Measurements from ENCODE around the gene ZNF213.
A peak's percentile ranks its signal among the peaks of the same experiment; 100 is the strongest.

The ZNF213 gene

GRCh38 chr16:3129137-3130131, 5.4 kb upstream of the ZNF213 start:
- TF ChIP-seq, protein P1, sequence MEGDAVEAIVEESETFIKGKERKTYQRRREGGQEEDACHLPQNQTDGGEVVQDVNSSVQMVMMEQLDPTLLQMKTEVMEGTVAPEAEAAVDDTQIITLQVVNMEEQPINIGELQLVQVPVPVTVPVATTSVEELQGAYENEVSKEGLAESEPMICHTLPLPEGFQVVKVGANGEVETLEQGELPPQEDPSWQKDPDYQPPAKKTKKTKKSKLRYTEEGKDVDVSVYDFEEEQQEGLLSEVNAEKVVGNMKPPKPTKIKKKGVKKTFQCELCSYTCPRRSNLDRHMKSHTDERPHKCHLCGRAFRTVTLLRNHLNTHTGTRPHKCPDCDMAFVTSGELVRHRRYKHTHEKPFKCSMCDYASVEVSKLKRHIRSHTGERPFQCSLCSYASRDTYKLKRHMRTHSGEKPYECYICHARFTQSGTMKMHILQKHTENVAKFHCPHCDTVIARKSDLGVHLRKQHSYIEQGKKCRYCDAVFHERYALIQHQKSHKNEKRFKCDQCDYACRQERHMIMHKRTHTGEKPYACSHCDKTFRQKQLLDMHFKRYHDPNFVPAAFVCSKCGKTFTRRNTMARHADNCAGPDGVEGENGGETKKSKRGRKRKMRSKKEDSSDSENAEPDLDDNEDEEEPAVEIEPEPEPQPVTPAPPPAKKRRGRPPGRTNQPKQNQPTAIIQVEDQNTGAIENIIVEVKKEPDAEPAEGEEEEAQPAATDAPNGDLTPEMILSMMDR (IDR thresholded peaks at IDR 0.05; ENCODE audit: borderline replicate concordance, control extremely low read depth, extremely low read depth, insufficient read depth, missing control alignments): peak; percentile 76
- DNase-seq (ENCODE audit: low spot score): peak; percentile 74
- in situ Hi-C loops (cut with MboI; ENCODE audit: low sequenced_read_pairs, unreplicated experiment): loop anchor here (10.0 kb wide), 1 partner anchor 65 kb away; the partner anchor contains the start of gene IL32

DNA sequence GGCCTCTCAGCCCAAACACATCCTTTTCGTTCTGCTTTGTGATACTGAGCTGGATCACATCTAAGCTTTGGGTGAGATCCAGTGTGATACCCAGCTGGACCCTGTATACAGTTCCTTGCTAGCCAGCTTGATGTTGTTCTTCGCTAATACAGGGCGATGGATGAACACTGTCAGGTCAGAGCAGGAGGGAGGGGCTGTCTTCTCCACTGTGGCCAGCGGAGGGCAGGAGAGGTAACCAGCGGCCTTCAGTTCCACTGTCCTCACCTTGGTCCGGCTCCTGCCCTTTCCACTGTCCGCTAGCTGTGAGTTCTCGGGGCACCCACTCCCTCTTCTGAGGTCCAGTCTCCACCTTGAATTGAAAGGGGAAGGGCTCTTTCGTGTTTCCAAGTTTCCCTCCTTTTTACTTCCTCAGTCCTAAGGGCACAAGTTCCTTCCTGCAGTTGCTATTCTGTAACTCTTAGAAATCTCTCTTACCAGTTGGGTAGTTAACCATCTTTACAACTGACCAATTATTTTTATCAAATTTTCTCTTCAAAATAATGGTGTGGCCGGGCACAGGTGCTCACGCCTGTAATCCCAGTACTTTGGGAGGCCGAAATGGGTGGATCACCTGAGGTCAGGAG, 3.0 kb upstream of the ZNF213 start:
- no peak for DNase-seq (ENCODE audit: low spot score)
- TF ChIP-seq, protein P1 (IDR thresholded peaks at IDR 0.05; ENCODE audit: borderline replicate concordance, control extremely low read depth, extremely low read depth, insufficient read depth, missing control alignments): peak; percentile 69
- in situ Hi-C loops (cut with MboI; ENCODE audit: low sequenced_read_pairs, unreplicated experiment): no loop called here

- TF ChIP-seq, protein P1 (IDR thresholded peaks at IDR 0.05; ENCODE audit: borderline replicate concordance, control extremely low read depth, extremely low read depth, insufficient read depth, missing control alignments): no peak
- DNase-seq (ENCODE audit: low spot score): no peak
- in situ Hi-C loops (cut with MboI; ENCODE audit: low sequenced_read_pairs, unreplicated experiment): no loop called here
Observed at GRCh38 chr16:3133844-3134243, 985 bp upstream of the ZNF213 start.

GRCh38 chr16:3135126-3135715, 392 bp downstream of the ZNF213 start:
- TF ChIP-seq, protein P1 (IDR thresholded peaks at IDR 0.05; ENCODE audit: borderline replicate concordance, control extremely low read depth, extremely low read depth, insufficient read depth, missing control alignments): no peak
- DNase-seq (ENCODE audit: low spot score): no peak
- in situ Hi-C loops (cut with MboI; ENCODE audit: low sequenced_read_pairs, unreplicated experiment): no loop called here

- in situ Hi-C loops (cut with MboI; ENCODE audit: low sequenced_read_pairs, unreplicated experiment): no loop called here
- TF ChIP-seq, protein P1 (IDR thresholded peaks at IDR 0.05; ENCODE audit: borderline replicate concordance, control extremely low read depth, extremely low read depth, insufficient read depth, missing control alignments): no peak
Observed at GRCh38 chr16:3137267-3137666, 2.4 kb downstream of the ZNF213 start.

DNA sequence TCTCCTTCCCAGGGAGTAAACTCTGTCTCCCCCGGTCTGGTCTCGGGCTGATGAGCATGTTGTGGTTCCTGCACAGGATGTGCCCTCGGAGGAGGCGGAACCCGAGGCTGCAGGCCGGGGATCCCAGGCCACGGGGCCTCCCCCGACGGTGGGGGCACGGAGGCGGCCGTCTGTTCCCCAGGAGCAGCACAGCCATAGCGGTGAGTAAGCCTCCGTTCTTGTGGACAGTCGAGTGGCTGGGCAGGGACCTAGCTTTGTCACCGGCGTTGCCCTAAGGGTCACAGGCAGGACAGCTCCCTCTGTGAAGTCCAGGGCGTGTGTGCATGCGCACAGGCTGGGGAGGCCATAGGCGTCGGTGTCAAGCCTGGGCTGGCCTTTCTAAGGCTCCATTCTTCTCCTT, 3.5 kb downstream of the ZNF213 start:
- TF ChIP-seq, protein P1 (IDR thresholded peaks at IDR 0.05; ENCODE audit: borderline replicate concordance, control extremely low read depth, extremely low read depth, insufficient read depth, missing control alignments): no peak
- in situ Hi-C loops (cut with MboI; ENCODE audit: low sequenced_read_pairs, unreplicated experiment): no loop called here
- DNase-seq (ENCODE audit: low spot score): no peak

More at GRCh38 chr16:3137267-3137666, 2.4 kb downstream of the ZNF213 start:
- no peak for DNase-seq (ENCODE audit: low spot score)
